GM10266 (cell line): ENCODE measurements around the gene CST9.

Experiments used
- DNase-seq: peaks from one replicate; pipeline ENCODE4 v3.0.0; 2012; ENCODE audit errors: extremely low spot score
- TF ChIP-seq, protein P1 (sequence below): IDR thresholded peaks from 2 replicates; pipeline ENCODE4 v1.5.1; 2012; ENCODE audit warnings: mild to moderate bottlenecking, low read depth; ENCODE audit not compliant: control insufficient read depth, insufficient read depth; ENCODE audit errors: missing control alignments

Gene CST9

DNA sequence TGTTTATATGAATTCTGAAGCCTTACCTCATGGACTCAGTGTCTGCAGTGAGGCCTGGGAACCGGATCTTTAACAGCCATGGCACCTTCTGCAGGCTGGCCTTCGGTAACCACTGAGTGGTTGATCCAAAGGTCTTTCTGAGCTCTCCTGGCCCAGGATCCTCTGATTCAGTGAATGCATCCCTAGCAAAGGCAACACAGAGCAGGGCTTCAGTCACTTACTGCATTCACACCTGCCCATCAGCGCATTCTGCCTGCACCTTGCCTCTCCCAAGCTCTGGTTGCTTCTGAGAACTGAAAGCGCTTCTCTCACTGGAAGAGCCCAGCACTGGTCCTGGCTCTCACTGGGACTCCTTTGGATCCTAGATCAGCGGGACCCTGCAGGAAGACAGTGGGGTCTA lies 8.4 kb upstream of the CST9 start:
- no peak for DNase-seq
- TF ChIP-seq, protein P1, sequence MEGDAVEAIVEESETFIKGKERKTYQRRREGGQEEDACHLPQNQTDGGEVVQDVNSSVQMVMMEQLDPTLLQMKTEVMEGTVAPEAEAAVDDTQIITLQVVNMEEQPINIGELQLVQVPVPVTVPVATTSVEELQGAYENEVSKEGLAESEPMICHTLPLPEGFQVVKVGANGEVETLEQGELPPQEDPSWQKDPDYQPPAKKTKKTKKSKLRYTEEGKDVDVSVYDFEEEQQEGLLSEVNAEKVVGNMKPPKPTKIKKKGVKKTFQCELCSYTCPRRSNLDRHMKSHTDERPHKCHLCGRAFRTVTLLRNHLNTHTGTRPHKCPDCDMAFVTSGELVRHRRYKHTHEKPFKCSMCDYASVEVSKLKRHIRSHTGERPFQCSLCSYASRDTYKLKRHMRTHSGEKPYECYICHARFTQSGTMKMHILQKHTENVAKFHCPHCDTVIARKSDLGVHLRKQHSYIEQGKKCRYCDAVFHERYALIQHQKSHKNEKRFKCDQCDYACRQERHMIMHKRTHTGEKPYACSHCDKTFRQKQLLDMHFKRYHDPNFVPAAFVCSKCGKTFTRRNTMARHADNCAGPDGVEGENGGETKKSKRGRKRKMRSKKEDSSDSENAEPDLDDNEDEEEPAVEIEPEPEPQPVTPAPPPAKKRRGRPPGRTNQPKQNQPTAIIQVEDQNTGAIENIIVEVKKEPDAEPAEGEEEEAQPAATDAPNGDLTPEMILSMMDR = no peak

DNA sequence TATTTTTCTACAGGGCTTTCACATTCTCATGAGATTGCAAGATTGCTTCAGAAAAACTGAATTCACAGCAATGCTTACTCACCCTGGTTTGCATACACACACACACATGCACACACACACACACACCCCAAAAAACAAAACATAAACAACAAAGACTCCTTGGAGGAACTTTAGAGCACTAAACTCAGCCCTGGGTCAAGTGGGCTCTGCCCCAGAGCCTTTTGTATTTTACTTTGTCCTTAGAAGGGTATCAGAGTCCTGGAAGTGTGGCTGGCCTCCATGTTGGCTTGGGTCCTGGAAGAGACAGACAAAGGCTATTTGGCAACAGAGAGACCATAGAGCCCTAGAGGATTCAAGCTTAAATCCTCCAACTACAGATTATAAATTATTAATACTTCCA lies 8.0 kb upstream of the CST9 start:
- no peak for DNase-seq
- TF ChIP-seq, protein P1 = no peak

- DNase-seq = no peak
- TF ChIP-seq, protein P1 = no peak
Measured at GRCh38 chr20:23612396-23612795, 6.7 kb upstream of the CST9 start.

DNA sequence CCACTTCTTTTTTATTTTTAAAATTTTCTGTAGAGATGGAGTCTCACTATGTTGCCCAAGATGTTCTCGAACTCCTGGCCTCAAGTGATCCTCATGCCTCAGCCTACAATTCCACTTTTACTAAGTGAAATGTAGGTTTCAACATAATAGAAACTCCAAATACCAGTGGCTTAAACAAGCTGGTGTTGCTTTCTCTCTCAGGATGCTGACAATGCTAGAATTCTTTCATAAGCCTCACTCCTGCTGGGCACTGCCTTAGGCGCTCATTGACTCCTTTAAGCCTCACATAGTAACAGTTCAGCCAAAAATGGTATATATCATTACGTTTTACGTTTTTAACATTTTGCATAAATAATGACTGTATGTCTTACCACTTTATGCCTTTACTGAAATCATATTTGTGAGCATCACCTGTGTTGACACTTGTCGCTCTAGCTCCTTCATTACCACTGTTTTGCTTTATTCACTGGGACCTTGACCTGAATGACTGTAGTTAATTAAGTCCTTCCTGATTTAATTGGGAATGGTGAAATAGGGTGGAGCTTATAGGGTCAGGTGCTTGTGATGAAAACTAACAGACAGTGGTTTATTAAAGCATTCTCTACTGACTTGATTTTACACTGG lies 3.9 kb upstream of the CST9 start:
- DNase-seq = no peak
- TF ChIP-seq, protein P1 = no peak

DNA sequence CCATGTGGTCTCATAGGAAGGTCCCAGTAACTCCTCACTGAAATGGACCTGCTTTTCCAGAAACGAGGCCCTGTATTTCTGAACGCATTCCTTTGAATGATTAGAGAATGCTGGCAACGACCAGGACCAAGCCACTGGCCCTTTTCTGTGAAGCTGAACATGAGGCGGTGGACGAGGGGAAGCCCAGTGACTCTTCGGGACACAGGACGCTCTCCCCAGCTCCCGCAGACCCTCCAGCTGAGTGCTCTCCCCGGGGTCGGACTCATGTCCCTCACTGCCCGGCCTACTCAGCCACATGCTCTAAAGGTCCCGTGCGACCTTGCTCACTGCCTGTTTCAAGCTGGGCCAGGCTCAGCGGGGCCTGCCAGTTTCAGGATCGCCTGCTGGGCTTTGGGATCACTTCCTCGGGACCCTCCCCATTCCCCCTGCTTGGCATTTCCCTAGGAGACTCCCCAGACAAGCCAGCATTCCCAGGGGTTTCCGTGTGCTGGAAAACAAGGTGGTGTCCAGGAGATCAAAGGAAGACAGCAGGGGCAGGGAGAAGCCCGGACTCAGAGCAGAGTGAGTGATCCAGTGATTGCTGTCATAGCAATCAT lies 2.6 kb upstream of the CST9 start:
- TF ChIP-seq, protein P1 = no peak
- no peak for DNase-seq

DNA sequence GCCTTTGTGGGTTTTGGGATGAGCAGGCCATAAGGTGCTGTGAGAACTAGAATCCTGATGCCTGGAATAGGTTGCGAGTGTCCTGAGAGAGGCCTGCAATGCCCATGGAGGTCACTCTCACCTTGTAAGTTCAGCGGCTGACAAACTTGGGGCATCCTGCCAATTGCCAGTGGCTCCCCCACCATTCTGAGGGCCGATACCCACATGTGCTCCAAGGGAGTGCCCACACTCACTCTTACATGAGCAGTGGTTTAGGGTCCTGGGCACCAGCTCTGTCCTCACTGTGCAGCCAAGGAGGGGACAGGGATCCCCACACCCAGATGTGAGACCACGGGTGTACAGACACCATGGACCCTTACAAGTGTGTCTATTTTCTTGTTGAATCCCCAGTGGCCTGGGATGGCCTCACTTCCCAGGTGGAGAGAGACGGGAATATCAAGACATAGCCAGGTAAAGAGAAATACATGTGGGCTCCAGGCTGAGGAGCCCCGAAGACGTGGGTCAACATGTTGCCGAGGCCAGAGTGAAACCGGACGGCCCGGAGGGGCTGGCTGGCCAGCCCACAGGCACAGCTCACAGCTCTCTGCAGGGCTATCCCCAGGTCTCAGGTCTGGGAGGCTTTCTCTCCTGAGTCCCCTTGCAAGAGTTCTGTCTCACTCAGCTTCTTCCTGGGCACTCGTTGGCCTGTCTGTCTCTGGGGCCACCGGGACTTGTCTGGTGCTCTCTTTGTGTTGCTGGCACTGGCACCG lies 2.0 kb upstream of the CST9 start:
- TF ChIP-seq, protein P1 = no peak
- DNase-seq = no peak

GRCh38 chr20:23606652-23607049 lies 934 bp upstream of the CST9 start:
- DNase-seq = peak; percentile 79
- TF ChIP-seq, protein P1 = peak; percentile 91
